ACC112 (cell line): Measurements from ENCODE around the gene LTBP2.

Experiments used
- H2AFZ ChIP-seq: fragments of 200-600 bp; sonication (generic); one replicate; pipeline ENCODE4 v1.6.0; 2017; ENCODE audit warnings: antibody characterized with exemption, low read length; ENCODE audit not compliant: unreplicated experiment
- H3K27ac ChIP-seq: fragments of 200-600 bp; sonication (generic); 2 replicates; pipeline ENCODE4 v1.5.1; 2014; ENCODE audit warnings: low read depth, mild to moderate bottlenecking, antibody characterized with exemption, low read length, moderate library complexity
- H3K27me3 ChIP-seq: fragments of 200-600 bp; sonication (generic); 2 replicates; pipeline ENCODE4 v1.6.1; 2014; ENCODE audit warnings: mild to moderate bottlenecking, antibody characterized with exemption, low read length, moderate library complexity, mixed read lengths; ENCODE audit not compliant: insufficient read depth
- H3K36me3 ChIP-seq: fragments of 200-600 bp; sonication (generic); 2 replicates; pipeline ENCODE4 v1.6.1; 2016; ENCODE audit warnings: mild to moderate bottlenecking, antibody characterized with exemption, low read length, moderate library complexity, mixed read lengths; ENCODE audit not compliant: insufficient read depth
- H3K4me1 ChIP-seq: fragments of 200-600 bp; sonication (generic); one replicate; pipeline ENCODE4 v1.6.1; 2016; ENCODE audit warnings: low read length, mixed read lengths; ENCODE audit not compliant: insufficient read depth, unreplicated experiment, control insufficient read depth
- H3K4me3 ChIP-seq: fragments of 200-600 bp; sonication (generic); 2 replicates; pipeline ENCODE4 v1.5.1; 2014; ENCODE audit warnings: mild to moderate bottlenecking, low read depth, low read length
- H3K79me2 ChIP-seq: fragments of 200-600 bp; sonication (generic); one replicate; pipeline ENCODE4 v1.6.0; 2016; ENCODE audit warnings: low read length; ENCODE audit not compliant: control insufficient read depth, unreplicated experiment, insufficient read depth

The LTBP2 gene

GRCh38 chr14:74612350-74613021 is 449 bp upstream of the LTBP2 start:
- peak overlapping the region; percentile 87 for H2AFZ ChIP-seq
- H3K4me1 ChIP-seq = peaks cover 51% of the 10 kb centered on the region
- H3K4me3 ChIP-seq = peak overlapping the region; percentile 84
- H3K79me2 ChIP-seq = peaks cover 33% of the 10 kb centered on the region
- no peak overlapping the region for H3K27ac ChIP-seq
- H3K27me3 ChIP-seq = no peaks in the 10 kb centered on the region
- H3K36me3 ChIP-seq = no peaks in the 10 kb centered on the region

GRCh38 chr14:74610866-74611649 is 979 bp downstream of the LTBP2 start:
- no peak overlapping the region for H3K27ac ChIP-seq

GRCh38 chr14:74610199-74610865 is 1.7 kb downstream of the LTBP2 start:
- Histone ChIP-seq H3K27me3 (no peaks in the 10 kb centered on the region), H3K4me3 (peak overlapping the region; percentile 84), H3K27ac (no peak overlapping the region), H3K79me2 (peaks cover 53% of the 10 kb centered on the region), H2AFZ (no peak overlapping the region), H3K36me3 (no peaks in the 10 kb centered on the region), H3K4me1 (peaks cover 46% of the 10 kb centered on the region)

More at GRCh38 chr14:74610866-74611649, 979 bp downstream of the LTBP2 start:
- peak overlapping the region; percentile 87 for H2AFZ ChIP-seq
- H3K79me2 ChIP-seq = peaks cover 45% of the 10 kb centered on the region
- H3K27me3 ChIP-seq = no peaks in the 10 kb centered on the region
- no peaks in the 10 kb centered on the region for H3K36me3 ChIP-seq
- H3K4me3 ChIP-seq = peak overlapping the region; percentile 84
- H3K4me1 ChIP-seq = peaks cover 46% of the 10 kb centered on the region

- Histone ChIP-seq H3K4me3 (peak overlapping the region; percentile 84), H3K79me2 (peaks cover 59% of the 10 kb centered on the region)
Measured at GRCh38 chr14:74609721-74610120, 2.3 kb downstream of the LTBP2 start.

GRCh38 chr14:74608959-74609611 is 3.0 kb downstream of the LTBP2 start:
- no peak overlapping the region for H3K27ac ChIP-seq
- H3K27me3 ChIP-seq = no peaks in the 10 kb centered on the region
- peaks cover 43% of the 10 kb centered on the region for H3K4me1 ChIP-seq
- H3K36me3 ChIP-seq = no peaks in the 10 kb centered on the region
- H3K79me2 ChIP-seq = peaks cover 60% of the 10 kb centered on the region
- H2AFZ ChIP-seq = no peak overlapping the region
- no peak overlapping the region; the same call in 1 of the 2 replicates for H3K4me3 ChIP-seq

More at GRCh38 chr14:74609721-74610120, 2.3 kb downstream of the LTBP2 start:
- Histone ChIP-seq H3K27me3 (no peaks in the 10 kb centered on the region), H2AFZ (no peak overlapping the region), H3K27ac (no peak overlapping the region), H3K36me3 (no peaks in the 10 kb centered on the region), H3K4me1 (peaks cover 46% of the 10 kb centered on the region)

GRCh38 chr14:74606727-74607126 is 5.3 kb downstream of the LTBP2 start:
- Histone ChIP-seq H3K36me3 (0 out of 2 replicates have a peak, but pooled peaks cover 3% of the 10 kb centered on the region), H3K79me2 (peaks cover 61% of the 10 kb centered on the region)

GRCh38 chr14:74605531-74606223 is 6.4 kb downstream of the LTBP2 start:
- Histone ChIP-seq H3K36me3 (0 out of 2 replicates have a peak, but pooled peaks cover 3% of the 10 kb centered on the region), H3K27me3 (no peaks in the 10 kb centered on the region), H2AFZ (no peak overlapping the region), H3K4me1 (peaks cover 40% of the 10 kb centered on the region), H3K27ac (peak overlapping the region; percentile 31; the same call in 1 of the 2 replicates), H3K4me3 (no peak overlapping the region), H3K79me2 (peaks cover 50% of the 10 kb centered on the region)

More at GRCh38 chr14:74606727-74607126, 5.3 kb downstream of the LTBP2 start:
- Histone ChIP-seq H3K27me3 (no peaks in the 10 kb centered on the region), H3K4me1 (peaks cover 40% of the 10 kb centered on the region), H3K27ac (0 out of 2 replicates have a peak overlapping the region, but pooled peaks have one; percentile 6), H2AFZ (no peak overlapping the region), H3K4me3 (no peak overlapping the region)

- no peaks in the 10 kb centered on the region for H3K27me3 ChIP-seq
- H2AFZ ChIP-seq = no peak overlapping the region
- 0 out of 2 replicates have a peak, but pooled peaks cover 3% of the 10 kb centered on the region for H3K36me3 ChIP-seq
- H3K27ac ChIP-seq = peak overlapping the region; percentile 31; the same call in 1 of the 2 replicates
- H3K79me2 ChIP-seq = peaks cover 43% of the 10 kb centered on the region
- H3K4me3 ChIP-seq = no peak overlapping the region
- H3K4me1 ChIP-seq = peaks cover 35% of the 10 kb centered on the region
Measured at GRCh38 chr14:74604911-74605310, 7.1 kb downstream of the LTBP2 start.

GRCh38 chr14:74604157-74604556 is 7.9 kb downstream of the LTBP2 start:
- peaks cover 35% of the 10 kb centered on the region for H3K79me2 ChIP-seq
- H2AFZ ChIP-seq = no peak overlapping the region
- H3K36me3 ChIP-seq = 0 out of 2 replicates have a peak, but pooled peaks cover 3% of the 10 kb centered on the region
- H3K4me3 ChIP-seq = no peak overlapping the region
- H3K27me3 ChIP-seq = no peaks in the 10 kb centered on the region
- no peak overlapping the region for H3K27ac ChIP-seq
- peaks cover 33% of the 10 kb centered on the region for H3K4me1 ChIP-seq
